H1 (cell line): ENCODE data around the gene CCN6. TPM values are rescaled to one million over a fixed set of nuclear protein-coding genes. Genes with fewer than 3 reads are reported as not detected.

Source experiments
- CEBPB ChIP-seq: IDR thresholded peaks from 2 replicates; pipeline ENCODE4 v1.6.1; 2012; ENCODE audit warnings: low read depth, low read length
- GTF2F1 ChIP-seq: IDR thresholded peaks from 2 replicates; pipeline ENCODE4 v1.6.1; 2012; ENCODE audit warnings: low read depth, low read length, improper control_type of control experiment, borderline replicate concordance
- NRF1 ChIP-seq: IDR thresholded peaks from 2 replicates; pipeline ENCODE4 v1.6.1; 2011; ENCODE audit warnings: mild to moderate bottlenecking, low read depth, low read length, improper control_type of control experiment
- RAD21 ChIP-seq, 2 experiments: IDR thresholded peaks in 1 of 2; conservative IDR thresholded peaks in 1 of 2; 2 replicates each; pipeline ENCODE4 v1.6.1; 2011; ENCODE audit warnings: low read depth in 2 of 2, low read length in 2 of 2, improper control_type of control experiment in 1 of 2, inconsistent platforms in 1 of 2, mild to moderate bottlenecking in 1 of 2, moderate library complexity in 1 of 2
- RFX5 ChIP-seq: IDR thresholded peaks from 2 replicates; pipeline ENCODE4 v1.6.1; 2011; ENCODE audit warnings: low read depth, low read length, improper control_type of control experiment, borderline replicate concordance
- RNF2 ChIP-seq: fragments of 200-900, 300-1000 bp; sonication (generic); IDR thresholded peaks from 2 replicates; pipeline ENCODE4 v1.7.1; 2016; ENCODE audit warnings: borderline replicate concordance, low read depth, mild to moderate bottlenecking, antibody characterized with exemption, low read length; ENCODE audit not compliant: poor library complexity, severe bottlenecking; ENCODE audit errors: missing control alignments
- SAP30 ChIP-seq: fragments of 300-600 bp; sonication (generic); IDR thresholded peaks from 2 replicates; pipeline ENCODE4 v1.7.1; 2012; ENCODE audit warnings: low read length, moderate library complexity, mild to moderate bottlenecking, inconsistent platforms; ENCODE audit not compliant: insufficient read depth, insufficient replicate concordance
- polyA plus RNA-seq, 7 experiments: library from polyadenylated mRNA; depleted of rRNA in 3 of 7; stranded (reverse) in 5 of 7; unstranded in 2 of 7; fragments of >200 nt in 5 of 7; fragments of 200-250 nt in 2 of 7; gene quantifications; 1 replicate in 5 of 7; 2 replicates in 1 of 7; 4 replicates in 1 of 7; pipeline versions ENCODE4 v1.2.1 to v1.2.3, GENCODE V29; 2011 to 2013; ENCODE audit warnings: missing spikeins in 2 of 7, mixed read lengths in 2 of 7
- total RNA-seq: library from RNA; stranded (reverse); fragmentation: NEBNext Ultra II Directional; extraction: Animal tissue kit (Norgen Biotek cat#: 25700); gene quantifications from 2 replicates; pipeline ENCODE4 v1.2.1, GENCODE V29; 2021

The CCN6 gene
- total and polyA plus RNA-seq, 2 of the 8 experiments (the other 6 are each of a cell fraction or from before 2014, with no cell fraction given): not detected

GRCh38 chr6:112054555-112055190 is 769 bp downstream of the CCN6 start (continued):
- no peak for TF ChIP-seq RAD21 (IDR thresholded peaks at IDR 0.05 in 1 of 2, conservative IDR thresholded peaks at IDR 0.05 in 1 of 2; ENCODE audit: low read depth in 2 of 2, low read length in 2 of 2)
- TF ChIP-seq GTF2F1: no peak
- TF ChIP-seq NRF1: no peak
- TF ChIP-seq RFX5: no peak
- no peak for TF ChIP-seq SAP30
- no peak for TF ChIP-seq RNF2
- no peak for TF ChIP-seq CEBPB
- TF ChIP-seq, all 59 proteins: peak for 0
